SK-N-SH (cell line): ENCODE results near the gene COX8A. TPM values are rescaled to one million over a fixed set of nuclear protein-coding genes. Genes with fewer than 3 reads are reported as not detected.

ENCODE experiments used
- CTCF ChIA-PET: fragments of 300-600, 350-600 bp; formaldehyde crosslinking; extraction: SDS; loops from one replicate; lab custom pipeline; 2021; lab: Yijun Ruan, JAX
- POLR2A ChIA-PET: fragments of 350-600 bp; sonication (Branson Sonifier 250); formaldehyde crosslinking; extraction: SDS; loops from one replicate; lab custom pipeline; 2020; ENCODE audit warnings: antibody characterized with exemption, inconsistent platforms; lab: Yijun Ruan, JAX
- DNase-seq: peaks from one replicate; pipeline ENCODE4 v3.0.0; 2012
- H2AFZ ChIP-seq: fragments of 200-600 bp; sonication (generic); 2 replicates; pipeline ENCODE4 v1.8.1; 2016; ENCODE audit warnings: antibody characterized with exemption, mild to moderate bottlenecking, low read depth
- H3F3A ChIP-seq: fragments of 200-600 bp; sonication (generic); replicated peaks from 2 replicates; pipeline ENCODE3; 2016; ENCODE audit warnings: antibody characterized with exemption, mild to moderate bottlenecking; ENCODE audit not compliant: insufficient read depth
- H3K27ac ChIP-seq, 2 experiments: fragments of 200-500 bp in 1 of 2; fragments of 200-600 bp in 1 of 2; sonication (Bioruptor generic) in 1 of 2; sonication (generic), shearing (Covaris generic) in 1 of 2; 2 replicates each; pipeline versions ENCODE4 v1.5.1 to v1.6.1; 2014 to 2016; ENCODE audit warnings: low read depth in 2 of 2, inconsistent platforms in 1 of 2, low read length in 1 of 2, mild to moderate bottlenecking in 1 of 2, mixed read lengths in 1 of 2
- H3K27me3 ChIP-seq: fragments of 200-600 bp; sonication (generic), shearing (Covaris generic); 2 replicates; pipeline ENCODE4 v1.6.1; 2016; ENCODE audit warnings: mixed run types; ENCODE audit not compliant: insufficient read depth
- H3K36me3 ChIP-seq, 2 experiments: fragments of 200-500 bp in 1 of 2; fragments of 200-600 bp in 1 of 2; sonication (Bioruptor generic) in 1 of 2; sonication (generic) in 1 of 2; replicated peaks in 1 of 2; 2 replicates each; pipeline versions ENCODE3 to v1.5.1; 2014 to 2016; ENCODE audit warnings: low read length in 1 of 2, mild to moderate bottlenecking in 1 of 2; ENCODE audit not compliant: insufficient read depth in 2 of 2, control insufficient read depth in 1 of 2
- H3K4me1 ChIP-seq, 2 experiments: fragments of 200-500 bp in 1 of 2; fragments of 200-600 bp in 1 of 2; sonication (Bioruptor generic) in 1 of 2; sonication (generic), shearing (Covaris generic) in 1 of 2; 2 replicates each; pipeline versions ENCODE4 v1.5.1 to v1.6.1; 2014 to 2016; ENCODE audit warnings: low read depth in 1 of 2, low read length in 1 of 2, mixed run types in 1 of 2; ENCODE audit not compliant: insufficient read depth in 2 of 2, control insufficient read depth in 1 of 2
- H3K4me2 ChIP-seq: fragments of 200-600 bp; sonication (generic), shearing (Covaris generic); 2 replicates; pipeline ENCODE4 v1.6.1; 2017; ENCODE audit warnings: mixed run types
- H3K4me3 ChIP-seq, 2 experiments: fragments of 200-500 bp in 1 of 2; fragments of 200-600 bp in 1 of 2; sonication (Bioruptor generic) in 1 of 2; sonication (generic), shearing (Covaris generic) in 1 of 2; 2 replicates each; pipeline versions ENCODE4 v1.5.1 to v1.8.1; 2014 to 2016; ENCODE audit warnings: low read depth in 2 of 2, inconsistent platforms in 1 of 2, low read length in 1 of 2, mild to moderate bottlenecking in 1 of 2, mixed read lengths in 1 of 2, moderate library complexity in 1 of 2
- H3K79me2 ChIP-seq: fragments of 200-600 bp; sonication (generic); 2 replicates; pipeline ENCODE4 v1.8.1; 2017; ENCODE audit warnings: mild to moderate bottlenecking; ENCODE audit not compliant: insufficient read depth
- H3K9ac ChIP-seq: fragments of 200-600 bp; sonication (generic); 2 replicates; pipeline ENCODE4 v1.6.1; 2017; ENCODE audit warnings: mixed run types
- H3K9me2 ChIP-seq: fragments of 200-600 bp; sonication (generic); 2 replicates; pipeline ENCODE4 v1.6.1; 2017; ENCODE audit warnings: mixed run types
- H3K9me3 ChIP-seq: fragments of 200-600 bp; sonication (generic); 2 replicates; pipeline ENCODE4 v1.6.1; 2017; ENCODE audit warnings: mixed run types, mild to moderate bottlenecking, moderate library complexity
- H4K20me1 ChIP-seq: fragments of 200-600 bp; sonication (generic); 2 replicates; pipeline ENCODE4 v1.6.1; 2017; ENCODE audit warnings: mild to moderate bottlenecking, mixed run types; ENCODE audit not compliant: insufficient read depth
- CTCF ChIP-seq: fragments of 200-600 bp; sonication (generic); IDR thresholded peaks from 2 replicates; pipeline ENCODE4 v1.6.1; 2017; ENCODE audit warnings: antibody characterized with exemption, mild to moderate bottlenecking, moderate library complexity
- EP300 ChIP-seq, 2 experiments: IDR thresholded peaks; 2 replicates each; pipeline versions ENCODE4 v1.4.0 to v1.6.1; 2012; ENCODE audit warnings: borderline replicate concordance in 1 of 2, low read depth in 1 of 2, low read length in 1 of 2
- EZH2phosphoT487 ChIP-seq: fragments of 200-600 bp; sonication (generic); IDR thresholded peaks from 2 replicates; pipeline ENCODE4 v1.6.1; 2017; ENCODE audit warnings: low read depth, mixed run types, mild to moderate bottlenecking, antibody characterized with exemption, moderate library complexity, borderline replicate concordance
- FOSL2 ChIP-seq: IDR thresholded peaks from 2 replicates; pipeline ENCODE4 v1.4.0; 2012; ENCODE audit warnings: low read depth, mild to moderate bottlenecking, moderate library complexity, borderline replicate concordance
- MXI1 ChIP-seq: IDR thresholded peaks from 2 replicates; pipeline ENCODE4 v1.6.1; 2012; ENCODE audit warnings: mild to moderate bottlenecking, low read depth, low read length, improper control_type of control experiment
- NFIC ChIP-seq: IDR thresholded peaks from 2 replicates; pipeline ENCODE4 v1.4.0; 2012; ENCODE audit warnings: borderline replicate concordance
- NRF1 ChIP-seq: IDR thresholded peaks from 2 replicates; pipeline ENCODE4 v1.6.1; 2012; ENCODE audit warnings: low read depth, mild to moderate bottlenecking, low read length
- PBX3 ChIP-seq: IDR thresholded peaks from 2 replicates; pipeline ENCODE4; 2012
- POLR2AphosphoS5 ChIP-seq: IDR thresholded peaks from 2 replicates; pipeline ENCODE4 v1.6.1; 2012; ENCODE audit warnings: low read depth, low read length
- REST ChIP-seq: IDR thresholded peaks from 2 replicates; pipeline ENCODE4 v1.6.1; 2012; ENCODE audit warnings: mild to moderate bottlenecking, low read depth, low read length, moderate library complexity
- RFX5 ChIP-seq: IDR thresholded peaks from 2 replicates; pipeline ENCODE4 v1.6.1; 2012; ENCODE audit warnings: mild to moderate bottlenecking, improper control_type of control experiment, low read length
- RXRA ChIP-seq: IDR thresholded peaks from 2 replicates; pipeline ENCODE4 v1.4.0; 2012; ENCODE audit warnings: low read depth, mild to moderate bottlenecking, borderline replicate concordance
- SIN3A ChIP-seq: IDR thresholded peaks from 2 replicates; pipeline ENCODE4 v1.6.1; 2012; ENCODE audit warnings: low read depth, mild to moderate bottlenecking, low read length, moderate library complexity, borderline replicate concordance
- SMC3 ChIP-seq: IDR thresholded peaks from 2 replicates; pipeline ENCODE4 v1.6.1; 2012; ENCODE audit warnings: low read depth, low read length, improper control_type of control experiment
- USF2 ChIP-seq: fragments of 150-350 bp; IDR thresholded peaks from 2 replicates; pipeline ENCODE4 v1.6.1; 2017; ENCODE audit warnings: antibody characterized with exemption, low read length, low read depth, borderline replicate concordance
- YY1 ChIP-seq: IDR thresholded peaks from 2 replicates; pipeline ENCODE4 v1.4.0; 2012; ENCODE audit warnings: low read depth, mild to moderate bottlenecking
- whole genome bisulfite sequencing: methylation state at CpG from one replicate; pipeline ENCODE4 v1.1.6; 2017; ENCODE audit warnings: low lambda C conversion rate; 5-methylcytosine and 5-hydroxymethylcytosine counted together
- polyA plus RNA-seq, 3 experiments: library from polyadenylated mRNA; depleted of rRNA; stranded (reverse); fragments of >200 nt; gene quantifications; 2 replicates each; pipeline ENCODE4 v1.2.3, GENCODE V29; 2012

The COX8A gene
- polyA plus RNA-seq, 1 of the 3 experiments (the other 2 are of a cell fraction): 824 TPM

DNA sequence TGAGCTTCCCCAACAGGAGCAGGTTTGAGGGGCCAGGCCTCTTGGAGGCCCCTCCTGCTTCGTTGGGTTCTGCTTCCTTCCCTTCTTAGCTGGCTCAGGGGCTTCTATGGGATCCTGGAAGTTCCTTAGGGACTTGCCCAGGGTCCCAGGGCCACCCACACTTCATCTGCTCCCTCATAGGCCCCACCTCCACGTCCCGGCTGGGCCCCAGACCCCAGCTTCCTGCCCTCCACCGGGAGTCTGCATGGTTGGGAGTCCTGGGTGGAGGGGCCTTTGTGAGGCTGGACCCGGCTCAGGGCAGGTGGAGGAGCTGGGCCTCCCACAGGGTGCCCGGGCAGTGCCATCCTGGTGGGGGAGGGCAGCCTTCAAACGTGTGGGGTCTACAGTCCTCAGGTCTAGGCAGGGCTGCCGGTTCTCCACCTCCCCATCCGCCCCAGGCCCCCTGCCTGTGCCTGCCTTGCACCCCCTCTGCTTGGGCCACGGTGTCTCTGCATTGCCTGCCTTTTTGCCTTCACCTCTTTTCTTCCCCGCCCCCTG, 23.4 kb downstream of the COX8A start:
- no peak for TF ChIP-seq NRF1
- no peak for TF ChIP-seq NFIC
- TF ChIP-seq PBX3: no peak
- no peak for TF ChIP-seq USF2
- CTCF ChIA-PET: no interaction called here
- POLR2A ChIA-PET: interaction anchor here (1.0 kb wide), 1 partner anchor 10 kb away, joined by 4 read pairs; no protein-coding TSS in a partner anchor

DNA sequence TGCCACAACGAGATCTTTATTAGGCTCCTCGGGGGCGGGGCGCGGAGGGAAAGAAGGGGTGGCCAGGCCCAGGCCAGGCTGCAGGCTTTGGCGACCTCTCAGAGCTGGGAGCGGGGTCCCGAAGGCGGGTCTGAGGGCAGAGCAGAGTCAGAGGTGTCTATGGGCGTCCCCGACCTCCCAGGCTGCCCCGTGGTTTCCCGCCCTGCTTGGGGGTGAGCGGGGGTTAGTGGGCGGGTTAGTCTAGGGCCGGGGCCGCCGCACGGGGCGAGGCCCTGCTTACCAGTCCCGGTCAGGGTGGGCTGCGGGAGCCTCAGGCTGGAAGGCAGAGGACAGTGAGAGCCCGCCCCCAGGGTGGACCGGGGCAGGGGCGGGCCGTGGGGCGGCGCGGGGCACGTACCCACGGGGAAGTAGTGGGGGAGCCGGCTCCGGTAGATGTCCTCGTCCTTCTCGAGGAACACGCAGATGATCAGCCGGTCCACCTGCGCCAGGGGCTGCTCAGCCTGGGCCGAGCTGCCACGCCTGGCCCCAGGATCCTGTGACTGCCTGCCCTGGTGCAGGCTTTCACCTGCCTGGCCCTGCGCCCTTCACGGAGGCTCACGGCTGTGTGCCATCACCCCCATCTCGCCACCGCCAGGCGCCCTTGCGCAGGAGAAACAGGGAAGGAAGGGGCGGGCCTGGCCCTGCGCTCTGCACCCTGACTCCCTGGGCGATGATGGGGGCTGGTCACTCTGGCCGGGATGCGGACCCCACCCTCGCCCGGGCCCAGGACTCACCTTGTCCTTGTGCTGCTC, 24.3 kb downstream of the COX8A start:
- H3K9me3 ChIP-seq: no peaks in the 10 kb centered on the region
- no peak overlapping the region for H3K4me3 ChIP-seq
- 92% methylated on average over 29 of the region's 54 CpGs for WGBS
- no peaks in the 10 kb centered on the region for H3K9me2 ChIP-seq
- peaks cover 0 to 46% of the 10 kb centered on the region in 2 experiments for H3K36me3 ChIP-seq
- no peak overlapping the region for H2AFZ ChIP-seq
- DNase-seq: peak; percentile 52
- ChIA-PET POLR2A (interaction anchor here (1.0 kb wide), 1 partner anchor 9 kb away, joined by 4 read pairs; no protein-coding TSS in a partner anchor), CTCF (interaction anchor here (0.6 to 1.1 kb wide), 2 partner anchors 86 to 146 kb away, joined by 3 to 5 read pairs; no protein-coding TSS in a partner anchor)
- H3F3A ChIP-seq: no peaks in the 10 kb centered on the region
- peaks cover 21% of the 10 kb centered on the region for H4K20me1 ChIP-seq
- H3K27me3 ChIP-seq: no peaks in the 10 kb centered on the region
- H3K27ac ChIP-seq: no peak overlapping the region
- H3K4me2 ChIP-seq: no peak overlapping the region
- no peak overlapping the region for H3K9ac ChIP-seq
- peaks cover 7% of the 10 kb centered on the region; the same call in 1 of the 2 replicates for H3K79me2 ChIP-seq
- H3K4me1 ChIP-seq: peaks cover 0 to 2% of the 10 kb centered on the region in 2 experiments; a peak in 1 of 4 replicates
- TF ChIP-seq RFX5 (no peak), EP300 (IDR thresholded peaks at IDR 0.05; ENCODE audit: borderline replicate concordance in 1 of 2, low read depth in 1 of 2, low read length in 1 of 2) (no peak), FOSL2 (no peak), YY1 (no peak), RXRA (no peak), SMC3 (no peak), CTCF (no peak), EZH2phosphoT487 (no peak), POLR2AphosphoS5 (no peak), NRF1 (no peak), MXI1 (no peak), REST (no peak), SIN3A (no peak)

More for the DNA sequence above, 23.4 kb downstream of the COX8A start:
- H3K9ac ChIP-seq: no peak overlapping the region
- no peaks in the 10 kb centered on the region for H3K9me3 ChIP-seq
- peaks cover 19% of the 10 kb centered on the region for H4K20me1 ChIP-seq
- H3K4me3 ChIP-seq: no peak overlapping the region
- peaks cover 7% of the 10 kb centered on the region; the same call in 1 of the 2 replicates for H3K79me2 ChIP-seq
- H3K36me3 ChIP-seq: peaks cover 0 to 43% of the 10 kb centered on the region in 2 experiments
- H3F3A ChIP-seq: no peaks in the 10 kb centered on the region
- no peaks in the 10 kb centered on the region for H3K9me2 ChIP-seq
- H3K4me2 ChIP-seq: no peak overlapping the region
- peaks cover 0 to 2% of the 10 kb centered on the region in 2 experiments; a peak in 1 of 4 replicates for H3K4me1 ChIP-seq
- H3K27ac ChIP-seq: no peak overlapping the region
- DNase-seq: no peak
- no peak overlapping the region for H2AFZ ChIP-seq
- no peaks in the 10 kb centered on the region for H3K27me3 ChIP-seq
- WGBS: 89% methylated on average over 3 of the region's 11 CpGs
